Smooth muscle cell (in vitro differentiated cells): Measurements from ENCODE around the gene SCYL1. TPM values are rescaled to one million over a fixed set of nuclear protein-coding genes. Genes with fewer than 3 reads are reported as not detected.

Source experiments
- DNase-seq: peaks from one replicate; lab custom pipeline; 2025; ENCODE audit not compliant: unreplicated experiment; lab: John Stamatoyannopoulos, UW
- H2AFZ ChIP-seq: fragments of 200-600 bp; sonication (generic); 2 replicates; pipeline ENCODE4 v1.6.0; 2016; ENCODE audit warnings: antibody characterized with exemption, low read depth, mild to moderate bottlenecking
- H3F3A ChIP-seq: fragments of 200-600 bp; sonication (generic); 2 replicates; pipeline ENCODE4 v1.6.0; 2017; ENCODE audit warnings: antibody characterized with exemption, low read depth
- H3K27ac ChIP-seq: fragments of 200-600 bp; sonication (generic); 2 replicates; pipeline ENCODE4 v1.5.1; 2016; ENCODE audit warnings: low read depth, mild to moderate bottlenecking
- H3K27me3 ChIP-seq: fragments of 200-600 bp; sonication (generic); 2 replicates; pipeline ENCODE4 v1.6.1; 2016; ENCODE audit warnings: low read depth, mild to moderate bottlenecking
- H3K36me3 ChIP-seq: fragments of 200-600 bp; sonication (generic); 2 replicates; pipeline ENCODE4 v1.5.1; 2016; ENCODE audit warnings: low read depth
- H3K4me1 ChIP-seq: fragments of 200-600 bp; sonication (generic); 2 replicates; pipeline ENCODE4 v1.5.1; 2016; ENCODE audit warnings: low read depth
- H3K4me2 ChIP-seq: fragments of 200-600 bp; sonication (generic); 2 replicates; pipeline ENCODE4 v1.6.0; 2016; ENCODE audit warnings: mild to moderate bottlenecking
- H3K4me3 ChIP-seq: fragments of 200-600 bp; sonication (generic); 2 replicates; pipeline ENCODE4 v1.5.1; 2016; ENCODE audit warnings: mild to moderate bottlenecking
- H3K79me2 ChIP-seq: fragments of 200-600 bp; sonication (generic); 2 replicates; pipeline ENCODE4 v1.6.0; 2016; ENCODE audit warnings: low read depth, mild to moderate bottlenecking
- H3K9ac ChIP-seq: fragments of 200-600 bp; sonication (generic); 2 replicates; pipeline ENCODE4 v1.6.0; 2016; ENCODE audit warnings: low read depth
- H3K9me3 ChIP-seq: fragments of 200-600 bp; sonication (generic); replicated peaks from 2 replicates; pipeline ENCODE4 v1.5.1; 2016; ENCODE audit warnings: low read depth
- H4K20me1 ChIP-seq: fragments of 200-600 bp; sonication (generic); 2 replicates; pipeline ENCODE4 v1.6.0; 2016; ENCODE audit warnings: low read depth
- WGBS: methylation state at CpG from one replicate; pipeline ENCODE4 v1.1.7; 2016; ENCODE audit warnings: low lambda C conversion rate; 5-methylcytosine and 5-hydroxymethylcytosine counted together
- polyA plus RNA-seq: library from polyadenylated mRNA; unstranded; fragments of >200 nt; fragmentation: Nextera tagmentation; extraction: Ambion mirVana; gene quantifications from 2 replicates; pipeline ENCODE4 v1.2.1, GENCODE V29; 2016
- total RNA-seq: library from RNA; depleted of rRNA; stranded (reverse); fragments of >200 nt; gene quantifications from 2 replicates; pipeline ENCODE4 v1.2.3, GENCODE V29; 2014
- TF ChIP-seq, protein P1 (sequence below): fragments of 200-600 bp; sonication (generic); IDR thresholded peaks from 2 replicates; pipeline ENCODE4 v1.5.1; 2017; ENCODE audit warnings: borderline replicate concordance, mild to moderate bottlenecking, antibody characterized with exemption; ENCODE audit not compliant: insufficient read depth, poor library complexity, severe bottlenecking

SCYL1 gene
- total and polyA plus RNA-seq, 2 experiments from 2014 or later: 66.6 to 123 TPM

DNA sequence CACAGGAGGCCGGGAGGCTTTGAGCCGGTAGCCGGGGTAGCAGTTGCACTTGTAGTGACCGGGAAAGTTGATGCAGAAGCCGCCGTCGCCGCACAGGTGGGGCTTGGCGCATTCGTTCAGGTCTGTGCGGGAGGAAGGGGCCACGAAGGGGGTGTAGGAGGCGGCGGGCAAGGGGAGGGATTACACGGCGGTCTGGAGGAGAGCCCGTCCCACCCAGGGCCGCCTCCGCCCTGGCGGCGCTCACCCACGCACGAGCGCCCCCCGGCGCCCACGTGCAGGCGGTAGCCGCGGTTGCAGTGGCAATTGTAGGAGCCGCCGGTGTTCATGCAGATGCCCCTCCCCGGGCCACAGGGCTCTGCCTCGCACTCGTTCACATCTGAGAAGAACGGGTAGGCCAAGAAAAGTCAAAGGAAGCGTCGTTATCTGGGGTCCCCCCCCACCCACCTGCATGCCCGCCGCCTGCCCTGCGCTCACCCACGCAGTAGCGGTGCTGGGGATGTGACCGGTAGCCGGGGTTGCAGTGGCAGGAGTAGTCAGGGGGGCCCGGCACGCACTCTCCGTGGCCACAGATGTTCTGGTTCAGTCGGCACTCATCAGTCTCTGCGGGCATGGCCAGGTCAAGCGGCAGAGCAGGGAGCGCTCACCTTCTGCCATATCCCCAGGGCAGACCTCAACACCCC lies 22.7 kb downstream of the SCYL1 start:
- 58% methylated on average over 42 of the region's 52 CpGs for WGBS
- DNase-seq: no peak
- H3K4me3 ChIP-seq: no peak overlapping the region
- H3K27me3 ChIP-seq: no peaks in the 10 kb centered on the region
- TF ChIP-seq, protein P1, sequence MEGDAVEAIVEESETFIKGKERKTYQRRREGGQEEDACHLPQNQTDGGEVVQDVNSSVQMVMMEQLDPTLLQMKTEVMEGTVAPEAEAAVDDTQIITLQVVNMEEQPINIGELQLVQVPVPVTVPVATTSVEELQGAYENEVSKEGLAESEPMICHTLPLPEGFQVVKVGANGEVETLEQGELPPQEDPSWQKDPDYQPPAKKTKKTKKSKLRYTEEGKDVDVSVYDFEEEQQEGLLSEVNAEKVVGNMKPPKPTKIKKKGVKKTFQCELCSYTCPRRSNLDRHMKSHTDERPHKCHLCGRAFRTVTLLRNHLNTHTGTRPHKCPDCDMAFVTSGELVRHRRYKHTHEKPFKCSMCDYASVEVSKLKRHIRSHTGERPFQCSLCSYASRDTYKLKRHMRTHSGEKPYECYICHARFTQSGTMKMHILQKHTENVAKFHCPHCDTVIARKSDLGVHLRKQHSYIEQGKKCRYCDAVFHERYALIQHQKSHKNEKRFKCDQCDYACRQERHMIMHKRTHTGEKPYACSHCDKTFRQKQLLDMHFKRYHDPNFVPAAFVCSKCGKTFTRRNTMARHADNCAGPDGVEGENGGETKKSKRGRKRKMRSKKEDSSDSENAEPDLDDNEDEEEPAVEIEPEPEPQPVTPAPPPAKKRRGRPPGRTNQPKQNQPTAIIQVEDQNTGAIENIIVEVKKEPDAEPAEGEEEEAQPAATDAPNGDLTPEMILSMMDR: no peak
- no peak overlapping the region for H2AFZ ChIP-seq
- H4K20me1 ChIP-seq: no peaks in the 10 kb centered on the region
- H3K9ac ChIP-seq: no peak overlapping the region
- H3K4me1 ChIP-seq: no peaks in the 10 kb centered on the region
- no peaks in the 10 kb centered on the region for H3F3A ChIP-seq
- no peaks in the 10 kb centered on the region for H3K79me2 ChIP-seq
- no peaks in the 10 kb centered on the region for H3K36me3 ChIP-seq
- H3K4me2 ChIP-seq: no peak overlapping the region
- no peak overlapping the region for H3K27ac ChIP-seq
- H3K9me3 ChIP-seq: no peaks in the 10 kb centered on the region

DNA sequence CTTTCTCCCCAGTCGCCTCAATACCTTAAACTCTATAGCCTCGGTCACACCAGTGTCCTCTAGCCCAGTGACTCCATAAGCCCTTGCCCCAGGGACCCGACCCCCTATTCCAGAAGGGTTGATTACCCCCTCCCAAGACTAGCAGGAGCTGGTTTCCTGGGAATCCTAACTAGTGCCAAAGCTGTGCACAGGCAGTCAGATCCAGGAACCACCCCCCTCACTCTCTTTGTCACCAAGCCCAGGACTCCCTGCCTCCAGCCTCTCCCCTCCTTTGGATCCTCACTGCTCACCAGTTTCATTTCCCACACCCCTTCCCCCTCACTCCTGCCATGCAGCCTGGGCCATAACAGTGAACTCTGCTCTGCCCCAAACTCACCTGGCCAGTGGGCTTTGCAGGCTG lies 23.5 kb downstream of the SCYL1 start:
- Histone ChIP-seq H3K4me1 (no peaks in the 10 kb centered on the region), H3K79me2 (no peaks in the 10 kb centered on the region), H3K4me2 (no peak overlapping the region), H3K9me3 (no peaks in the 10 kb centered on the region), H3K4me3 (no peak overlapping the region), H4K20me1 (no peaks in the 10 kb centered on the region), H2AFZ (no peak overlapping the region), H3K27ac (no peak overlapping the region), H3F3A (no peaks in the 10 kb centered on the region), H3K9ac (no peak overlapping the region), H3K36me3 (no peaks in the 10 kb centered on the region), H3K27me3 (no peaks in the 10 kb centered on the region)
- WGBS: 89% methylated on average over 3 of the region's 3 CpGs
- no peak for DNase-seq
- TF ChIP-seq, protein P1: no peak

DNA sequence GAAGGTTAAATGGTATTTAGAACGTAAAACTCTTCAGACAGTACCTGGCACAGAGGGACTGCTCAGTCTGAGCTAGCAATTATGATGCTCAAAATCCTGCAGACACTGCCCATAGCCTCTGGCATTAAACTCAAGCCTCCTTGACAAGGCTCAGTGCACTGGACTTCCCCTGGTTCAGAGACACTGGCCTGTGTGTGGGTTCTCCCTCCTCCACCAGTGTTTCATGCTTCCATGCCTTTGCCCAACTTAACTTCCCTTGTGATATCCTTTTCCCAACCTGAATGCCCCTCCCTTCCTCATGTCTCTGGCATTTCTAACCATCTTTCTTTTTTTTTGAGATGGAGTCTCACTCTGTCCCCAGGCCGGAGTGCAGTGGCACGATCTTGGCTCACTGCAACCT lies 24.2 kb downstream of the SCYL1 start:
- DNase-seq: no peak
- no peaks in the 10 kb centered on the region for H3K79me2 ChIP-seq
- no peak overlapping the region for H2AFZ ChIP-seq
- no peaks in the 10 kb centered on the region for H3K4me1 ChIP-seq
- no peak overlapping the region for H3K4me3 ChIP-seq
- no peaks in the 10 kb centered on the region for H3K9me3 ChIP-seq
- H3K36me3 ChIP-seq: no peaks in the 10 kb centered on the region
- whole genome bisulfite sequencing: 86% methylated on average over 3 of the region's 3 CpGs
- H3K27me3 ChIP-seq: no peaks in the 10 kb centered on the region
- no peaks in the 10 kb centered on the region for H4K20me1 ChIP-seq
- no peak overlapping the region for H3K4me2 ChIP-seq
- H3F3A ChIP-seq: no peaks in the 10 kb centered on the region
- H3K9ac ChIP-seq: no peak overlapping the region
- H3K27ac ChIP-seq: no peak overlapping the region
- TF ChIP-seq, protein P1: no peak
